SK-N-SH treated with all-trans-retinoic acid at 6 μM for 48 hours (cell line): ENCODE results near the gene PTPRN2.

Experiments
- ATAC-seq: fragments of 200-7000 bp; cut with Tn5 transposase; 3 replicates; pipeline ENCODE4 v1.9.1; 2020; ENCODE audit warnings: mild to moderate bottlenecking, moderate library complexity
- ARNTL ChIP-seq: fragments of 450-650 bp; formaldehyde crosslinking; IDR thresholded peaks from 2 replicates; pipeline ENCODE4 v1.5.0; 2020; ENCODE audit warnings: low read depth, mild to moderate bottlenecking, moderate library complexity, borderline replicate concordance
- BACH2 ChIP-seq: fragments of 250-450 bp; sonication (Bioruptor Pico); IDR thresholded peaks from 2 replicates; pipeline ENCODE4 v1.9.0; 2021; ENCODE audit warnings: mild to moderate bottlenecking, borderline replicate concordance
- CSDC2 ChIP-seq: fragments of 250-450 bp; sonication (Bioruptor Pico); IDR thresholded peaks from 2 replicates; pipeline ENCODE4 v1.5.0; 2020; ENCODE audit warnings: mild to moderate bottlenecking, moderate library complexity
- ESRRG ChIP-seq: fragments of 250-450 bp; sonication (Bioruptor Pico); IDR thresholded peaks from 2 replicates; pipeline ENCODE4 v1.6.1; 2021; ENCODE audit warnings: mild to moderate bottlenecking
- GLIS3 ChIP-seq: fragments of 250-450 bp; sonication (Bioruptor Pico); IDR thresholded peaks from 2 replicates; pipeline ENCODE4 v1.5.0; 2020; ENCODE audit warnings: mild to moderate bottlenecking, moderate library complexity
- ISL1 ChIP-seq: fragments of 250-450 bp; sonication (Bioruptor Pico); IDR thresholded peaks from 2 replicates; pipeline ENCODE4 v2.1.2; 2022; ENCODE audit warnings: mild to moderate bottlenecking, moderate library complexity
- OSR1 ChIP-seq: fragments of 250-450 bp; sonication (Bioruptor Pico); IDR thresholded peaks from 2 replicates; pipeline ENCODE4 v1.8.0; 2022; ENCODE audit warnings: moderate library complexity, mild to moderate bottlenecking, inconsistent platforms
- SNAI2 ChIP-seq: fragments of 250-450 bp; sonication (Bioruptor Pico); IDR thresholded peaks from 2 replicates; pipeline ENCODE4 v1.5.0; 2020; ENCODE audit warnings: mild to moderate bottlenecking, moderate library complexity
- TCF4 ChIP-seq: fragments of 250-450 bp; sonication (Bioruptor Pico); IDR thresholded peaks from 2 replicates; pipeline ENCODE4 v1.8.0; 2021; ENCODE audit warnings: mild to moderate bottlenecking, moderate library complexity, borderline replicate concordance
- TOX ChIP-seq: fragments of 250-450 bp; sonication (Bioruptor Pico); IDR thresholded peaks from 2 replicates; pipeline ENCODE4 v1.8.0; 2021; ENCODE audit warnings: mild to moderate bottlenecking, moderate library complexity, borderline replicate concordance
- TSHZ2 ChIP-seq: fragments of 250-450 bp; sonication (Bioruptor Pico); IDR thresholded peaks from 2 replicates; pipeline ENCODE4 v1.5.0; 2020; ENCODE audit warnings: mild to moderate bottlenecking, moderate library complexity
- ZC3H10 ChIP-seq: fragments of 250-450 bp; sonication (Bioruptor Pico); IDR thresholded peaks from 2 replicates; pipeline ENCODE4 v1.5.1; 2021; ENCODE audit warnings: mild to moderate bottlenecking, moderate library complexity
- ZFP30 ChIP-seq: fragments of 450-650 bp; formaldehyde crosslinking; IDR thresholded peaks from 2 replicates; pipeline ENCODE4 v1.5.0; 2022; ENCODE audit warnings: mild to moderate bottlenecking, moderate library complexity
- ZNF565 ChIP-seq: fragments of 450-650 bp; formaldehyde crosslinking; conservative IDR thresholded peaks from 2 replicates; pipeline ENCODE4 v1.5.0; 2020; ENCODE audit warnings: low read depth, mild to moderate bottlenecking, moderate library complexity
- ZNF70 ChIP-seq: fragments of 450-650 bp; formaldehyde crosslinking; IDR thresholded peaks from 2 replicates; pipeline ENCODE4 v1.5.0; 2020; ENCODE audit warnings: mild to moderate bottlenecking, moderate library complexity
- ZNF8 ChIP-seq: fragments of 450-650 bp; formaldehyde crosslinking; IDR thresholded peaks from 2 replicates; pipeline ENCODE4 v1.5.0; 2020; ENCODE audit warnings: mild to moderate bottlenecking, moderate library complexity
- TF ChIP-seq, protein P1 (sequence below): fragments of 250-450 bp; sonication (Bioruptor Pico); IDR thresholded peaks from 2 replicates; pipeline ENCODE4 v1.8.0; 2020; ENCODE audit warnings: mild to moderate bottlenecking, moderate library complexity, borderline replicate concordance

PTPRN2 gene

GRCh38 chr7:157577061-157577460, 1010.6 kb downstream of the PTPRN2 start (continued):
- TF ChIP-seq TSHZ2 (CRISPR knock-in tag) (no peak), TOX (CRISPR knock-in tag) (no peak), OSR1 (CRISPR knock-in tag) (no peak), ZNF70 (CRISPR knock-in tag) (no peak), ESRRG (CRISPR knock-in tag) (no peak)
- TF ChIP-seq, all 23 proteins: peak for 0

- ATAC-seq: no peak
- TF ChIP-seq TSHZ2 (CRISPR knock-in tag): no peak
- TF ChIP-seq, all 23 proteins: peak for 0
Measured at GRCh38 chr7:157576415-157576814, 1011.2 kb downstream of the PTPRN2 start.

DNA sequence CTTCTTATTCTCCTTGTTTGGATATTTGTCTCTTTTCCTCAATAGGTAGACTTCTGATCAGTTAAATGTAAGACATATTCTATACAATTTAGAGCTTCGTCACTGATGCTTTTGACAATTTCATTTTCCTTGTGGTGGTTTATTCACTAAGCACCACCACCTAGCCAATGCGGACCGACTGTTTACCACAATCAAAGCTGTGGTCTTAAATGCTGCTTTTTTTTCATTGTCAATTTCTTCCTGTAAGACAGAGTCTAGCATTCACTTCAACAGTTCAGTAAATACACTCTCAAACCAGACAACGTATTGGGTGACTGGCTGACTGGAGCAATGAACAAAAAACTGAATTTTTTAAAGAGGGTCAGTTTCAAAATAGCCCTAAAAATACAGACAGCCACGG, 1011.8 kb downstream of the PTPRN2 start:
- no peak for ATAC-seq
- TF ChIP-seq ZNF70 (CRISPR knock-in tag) (no peak), BACH2 (no peak), ISL1 (no peak)

DNA sequence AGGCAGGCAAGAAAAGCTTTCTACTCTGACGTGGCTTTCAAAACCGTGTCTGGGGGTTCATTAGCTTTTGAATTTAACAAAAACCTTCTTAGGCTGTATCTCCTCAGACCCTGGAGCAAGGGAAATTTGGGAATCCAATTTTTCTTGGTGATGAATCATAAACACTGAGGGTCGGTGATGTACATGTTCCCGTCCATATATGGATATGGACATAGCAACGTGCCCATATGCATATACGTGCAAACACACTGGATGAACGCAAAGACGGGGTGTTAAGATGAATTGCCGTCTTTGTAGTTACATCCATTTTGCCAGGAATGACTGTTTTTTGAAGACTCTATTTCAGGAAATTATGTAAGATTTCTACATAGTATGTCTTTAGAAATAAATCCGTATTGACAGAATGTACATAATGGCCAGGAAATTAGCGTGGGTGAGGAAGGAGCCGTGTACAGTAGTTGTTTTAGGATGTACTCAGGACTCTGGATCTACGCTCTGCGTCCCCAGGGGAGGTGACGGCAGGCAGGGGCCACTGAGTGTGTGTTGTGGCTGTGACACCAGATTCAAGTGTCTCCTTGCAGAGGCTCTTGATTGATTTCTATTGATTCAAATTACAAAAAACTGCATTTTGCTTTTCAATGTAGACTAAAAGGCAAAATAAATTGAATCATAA, 1012.6 kb downstream of the PTPRN2 start:
- no peak for ATAC-seq
- no peak for TF ChIP-seq TSHZ2 (CRISPR knock-in tag)
- TF ChIP-seq SNAI2 (CRISPR knock-in tag): no peak
- TF ChIP-seq ZNF565 (CRISPR knock-in tag): no peak
- TF ChIP-seq ZNF8 (CRISPR knock-in tag): no peak
- no peak for TF ChIP-seq ZC3H10
- TF ChIP-seq TOX (CRISPR knock-in tag): no peak
- TF ChIP-seq, protein P1, sequence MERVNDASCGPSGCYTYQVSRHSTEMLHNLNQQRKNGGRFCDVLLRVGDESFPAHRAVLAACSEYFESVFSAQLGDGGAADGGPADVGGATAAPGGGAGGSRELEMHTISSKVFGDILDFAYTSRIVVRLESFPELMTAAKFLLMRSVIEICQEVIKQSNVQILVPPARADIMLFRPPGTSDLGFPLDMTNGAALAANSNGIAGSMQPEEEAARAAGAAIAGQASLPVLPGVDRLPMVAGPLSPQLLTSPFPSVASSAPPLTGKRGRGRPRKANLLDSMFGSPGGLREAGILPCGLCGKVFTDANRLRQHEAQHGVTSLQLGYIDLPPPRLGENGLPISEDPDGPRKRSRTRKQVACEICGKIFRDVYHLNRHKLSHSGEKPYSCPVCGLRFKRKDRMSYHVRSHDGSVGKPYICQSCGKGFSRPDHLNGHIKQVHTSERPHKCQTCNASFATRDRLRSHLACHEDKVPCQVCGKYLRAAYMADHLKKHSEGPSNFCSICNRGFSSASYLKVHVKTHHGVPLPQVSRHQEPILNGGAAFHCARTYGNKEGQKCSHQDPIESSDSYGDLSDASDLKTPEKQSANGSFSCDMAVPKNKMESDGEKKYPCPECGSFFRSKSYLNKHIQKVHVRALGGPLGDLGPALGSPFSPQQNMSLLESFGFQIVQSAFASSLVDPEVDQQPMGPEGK: no peak
- TF ChIP-seq ISL1: no peak
- no peak for TF ChIP-seq BACH2
- TF ChIP-seq CSDC2 (CRISPR knock-in tag): no peak
- TF ChIP-seq ZFP30 (CRISPR knock-in tag): no peak
- TF ChIP-seq OSR1 (CRISPR knock-in tag): no peak
- no peak for TF ChIP-seq ESRRG (CRISPR knock-in tag)
- no peak for TF ChIP-seq ARNTL (CRISPR knock-in tag)
- no peak for TF ChIP-seq TCF4 (CRISPR knock-in tag)
- TF ChIP-seq GLIS3 (CRISPR knock-in tag): no peak
